Endothelial cell of umbilical vein (primary cell): ENCODE results near the gene C10orf67. TPM values are rescaled to one million over a fixed set of nuclear protein-coding genes. Genes with fewer than 3 reads are reported as not detected.

ENCODE experiments used
- BruUV-seq: library from RNA; stranded (reverse); fragments of 400-500 nt; replicated peaks from 2 replicates; lab custom pipeline; 2021; lab: Mats Ljungman, UMichigan
- CTCF ChIA-PET: fragments of 300-600, 350-600 bp; sonication (Branson Sonifier 250); formaldehyde crosslinking; loops from one replicate; lab custom pipeline; 2021; ENCODE audit warnings: antibody characterized with exemption, inconsistent platforms; lab: Charles Lee
- POLR2A ChIA-PET: fragments of 300-600, 350-600 bp; sonication (Branson Sonifier 250); formaldehyde crosslinking; loops from one replicate; lab custom pipeline; 2021; ENCODE audit warnings: antibody characterized with exemption, inconsistent platforms; lab: Charles Lee
- DNase-seq: peaks from one replicate; pipeline ENCODE4 v3.0.0-alpha.2; 2011; ENCODE audit warnings: low read depth, low spot score
- FAIRE-seq: peaks from 2 replicates; lab custom pipeline; 2011; peaks lifted over from hg19 to GRCh38; lab: Jason Lieb, UNC
- H2AFZ ChIP-seq: 2 replicates; pipeline ENCODE4 v1.6.0; 2012; ENCODE audit warnings: low read depth, low read length, control low read depth, inconsistent platforms
- H3K27ac ChIP-seq: 2 replicates; pipeline ENCODE4 v1.5.1; 2011; ENCODE audit warnings: low read depth, mild to moderate bottlenecking, control low read depth, low read length, moderate library complexity; ENCODE audit not compliant: insufficient read depth
- H3K27me3 ChIP-seq, 2 experiments: 2 replicates each; pipeline versions ENCODE4 v1.6.0 to v1.6.1; 2011; ENCODE audit warnings: low read length in 2 of 2, mixed read lengths in 1 of 2; ENCODE audit not compliant: control insufficient read depth in 2 of 2, insufficient read depth in 2 of 2
- H3K36me3 ChIP-seq, 2 experiments: 2 replicates in 1 of 2; 3 replicates in 1 of 2; pipeline ENCODE4 v1.5.1; 2011; ENCODE audit warnings: low read length in 2 of 2, mild to moderate bottlenecking in 1 of 2, moderate library complexity in 1 of 2; ENCODE audit not compliant: control insufficient read depth in 2 of 2, insufficient read depth in 2 of 2; ENCODE audit errors: extremely low read depth in 1 of 2
- H3K4me1 ChIP-seq: 3 replicates; pipeline ENCODE4 v1.5.1; 2011; ENCODE audit warnings: mild to moderate bottlenecking, low read length; ENCODE audit not compliant: control insufficient read depth, insufficient read depth; ENCODE audit errors: extremely low read depth
- H3K4me2 ChIP-seq: 2 replicates; pipeline ENCODE4 v1.6.1; 2011; ENCODE audit warnings: low read length, control low read depth, mixed read lengths; ENCODE audit not compliant: insufficient read depth
- H3K4me3 ChIP-seq, 3 experiments: fragments of 200-600 bp in 1 of 3; sonication (generic), shearing (Covaris generic) in 1 of 3; replicated peaks in 1 of 3; 2 replicates each; pipeline ENCODE4 v1.5.1; 2011 to 2016; ENCODE audit warnings: control low read depth in 3 of 3, low read length in 3 of 3, mild to moderate bottlenecking in 2 of 3, inconsistent platforms in 1 of 3, low read depth in 1 of 3, moderate library complexity in 1 of 3; ENCODE audit not compliant: insufficient read depth in 1 of 3
- H3K79me2 ChIP-seq: 2 replicates; pipeline ENCODE4 v1.6.0; 2012; ENCODE audit warnings: low read length, inconsistent platforms; ENCODE audit not compliant: control insufficient read depth, insufficient read depth
- H3K9ac ChIP-seq: replicated peaks from 2 replicates; pipeline ENCODE3; 2011; ENCODE audit warnings: low read length, control low read depth; ENCODE audit not compliant: insufficient read depth; ENCODE audit errors: extremely low read depth
- H3K9me1 ChIP-seq: replicated peaks from 3 replicates; pipeline ENCODE4 v1.6.0; 2011; ENCODE audit warnings: mild to moderate bottlenecking, low read length; ENCODE audit not compliant: control insufficient read depth, insufficient read depth; ENCODE audit errors: extremely low read depth
- H3K9me3 ChIP-seq: replicated peaks from 2 replicates; pipeline ENCODE4 v1.5.1; 2012; ENCODE audit warnings: low read length, inconsistent platforms; ENCODE audit not compliant: control insufficient read depth, insufficient read depth
- H4K20me1 ChIP-seq: replicated peaks from 2 replicates; pipeline ENCODE3; 2011; ENCODE audit warnings: mild to moderate bottlenecking, low read length; ENCODE audit not compliant: control insufficient read depth, insufficient read depth; ENCODE audit errors: extremely low read depth
- EZH2 ChIP-seq: IDR thresholded peaks from 2 replicates; pipeline ENCODE4 v1.6.1; 2012; ENCODE audit warnings: borderline replicate concordance, low read depth, mild to moderate bottlenecking, moderate library complexity, low read length, inconsistent platforms; ENCODE audit not compliant: severe bottlenecking
- FOS ChIP-seq: IDR thresholded peaks from 2 replicates; pipeline ENCODE4 v1.6.1; 2011; ENCODE audit warnings: mild to moderate bottlenecking, low read length, moderate library complexity, borderline replicate concordance; ENCODE audit not compliant: insufficient read depth
- GATA2 ChIP-seq: IDR thresholded peaks from 2 replicates; pipeline ENCODE4 v1.7.0; 2011; ENCODE audit warnings: low read depth, mild to moderate bottlenecking, moderate library complexity, mixed read lengths, low read length; ENCODE audit not compliant: insufficient read length, insufficient read depth
- JUN ChIP-seq: IDR thresholded peaks from 2 replicates; pipeline ENCODE4 v1.6.1; 2011; ENCODE audit warnings: borderline replicate concordance, low read depth; ENCODE audit not compliant: insufficient read length, insufficient read depth
- MYC ChIP-seq: IDR thresholded peaks from one replicate; pipeline ENCODE4 v1.6.1; 2011; ENCODE audit warnings: mild to moderate bottlenecking, low read depth, low read length
- POLR2A ChIP-seq: IDR thresholded peaks from 2 replicates; pipeline ENCODE4 v1.6.1; 2012; ENCODE audit warnings: low read depth, mild to moderate bottlenecking, control low read depth, low read length
- POLR2AphosphoS5 ChIP-seq: IDR thresholded peaks from 2 replicates; pipeline ENCODE4 v1.6.1; 2012; ENCODE audit warnings: low read depth, mild to moderate bottlenecking, control low read depth, low read length, moderate library complexity; ENCODE audit not compliant: insufficient read depth
- dilution Hi-C: fragments of 300-500 bp; cut with MboI; formaldehyde crosslinking; loops from one replicate; pipeline ENCODE4 v1.15.0; 2019; ENCODE audit warnings: low sequenced_read_pairs; ENCODE audit not compliant: extremely low pct_ligation_motif_present
- intact Hi-C: fragments of 100-400 bp; cut with micrococcal nuclease; formaldehyde crosslinking; loops from one replicate; pipeline ENCODE4 v1.10.0; 2022
- polyA plus RNA-seq, 4 experiments: library from polyadenylated mRNA; depleted of rRNA in 3 of 4; stranded (reverse) in 3 of 4; unstranded in 1 of 4; fragments of >200 nt; gene quantifications; 2 replicates each; pipeline versions ENCODE4 v1.2.1 to v1.2.3, GENCODE V29; 2011 to 2012; ENCODE audit warnings: missing spikeins in 1 of 4
- total RNA-seq: library from RNA; stranded (reverse); gene quantifications from 2 replicates; pipeline ENCODE4 v1.2.3, GENCODE V29; 2021
- TF ChIP-seq, protein P1 (sequence below), 2 donors: IDR thresholded peaks; 1 replicate in 1 of 2; 2 replicates in 1 of 2; pipeline ENCODE4 v1.5.1; 2011; ENCODE audit warnings: low read length in 2 of 2, mild to moderate bottlenecking in 2 of 2, moderate library complexity in 2 of 2, control low read depth in 1 of 2, inconsistent platforms in 1 of 2, low read depth in 1 of 2; ENCODE audit not compliant: insufficient read depth in 1 of 2; ENCODE audit errors: extremely low read depth in 1 of 2
- TF ChIP-seq, protein P2 (sequence below): IDR thresholded peaks from 2 replicates; pipeline ENCODE4 v1.6.1; 2011; ENCODE audit not compliant: insufficient read depth, insufficient read length

The C10orf67 gene
- total and polyA plus RNA-seq, 2 donors (not counting 3 experiments of a cell fraction or from before 2014, with no cell fraction given) = not detected

DNA sequence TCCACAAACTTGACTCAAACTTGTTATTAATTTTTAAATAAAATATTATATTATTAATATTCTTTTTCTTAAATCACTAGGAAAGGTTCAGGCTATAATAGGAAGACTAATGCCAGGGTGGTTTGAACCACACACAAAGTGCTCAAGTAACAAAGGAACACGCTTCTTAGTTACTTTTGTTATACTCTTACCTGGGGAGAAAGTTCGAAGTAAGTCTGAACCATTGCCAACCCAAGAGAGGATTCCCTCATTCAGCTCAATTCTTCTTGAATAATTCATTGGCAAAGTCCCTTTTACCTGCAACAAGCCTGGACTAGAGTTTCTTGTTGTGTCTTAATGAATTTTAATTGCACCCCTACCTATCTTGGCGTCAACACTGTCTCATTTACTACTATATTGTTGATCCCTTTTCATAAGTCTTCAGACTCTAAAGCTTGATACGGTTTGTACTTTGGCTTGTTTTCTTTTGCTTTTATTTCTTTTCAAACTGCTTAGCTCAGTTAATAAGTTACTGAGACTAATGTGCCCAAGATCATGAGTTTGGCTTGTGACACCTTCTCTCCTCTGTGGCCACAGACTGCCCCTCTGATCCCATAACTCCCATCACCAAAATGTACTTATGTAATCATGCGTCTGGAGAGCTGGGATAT, 10.2 kb upstream of the C10orf67 start:
- H3K4me3 ChIP-seq = no peak overlapping the region
- dilution Hi-C loops = no loop called here
- H3K36me3 ChIP-seq = no peaks in the 10 kb centered on the region
- no peak for FAIRE-seq
- no peaks in the 10 kb centered on the region for H3K9me1 ChIP-seq
- H3K79me2 ChIP-seq = no peaks in the 10 kb centered on the region
- H2AFZ ChIP-seq = no peak overlapping the region
- ChIA-PET POLR2A (no interaction called here), CTCF (no interaction called here)
- intact Hi-C loops = no loop called here
- TF ChIP-seq, protein P1, sequence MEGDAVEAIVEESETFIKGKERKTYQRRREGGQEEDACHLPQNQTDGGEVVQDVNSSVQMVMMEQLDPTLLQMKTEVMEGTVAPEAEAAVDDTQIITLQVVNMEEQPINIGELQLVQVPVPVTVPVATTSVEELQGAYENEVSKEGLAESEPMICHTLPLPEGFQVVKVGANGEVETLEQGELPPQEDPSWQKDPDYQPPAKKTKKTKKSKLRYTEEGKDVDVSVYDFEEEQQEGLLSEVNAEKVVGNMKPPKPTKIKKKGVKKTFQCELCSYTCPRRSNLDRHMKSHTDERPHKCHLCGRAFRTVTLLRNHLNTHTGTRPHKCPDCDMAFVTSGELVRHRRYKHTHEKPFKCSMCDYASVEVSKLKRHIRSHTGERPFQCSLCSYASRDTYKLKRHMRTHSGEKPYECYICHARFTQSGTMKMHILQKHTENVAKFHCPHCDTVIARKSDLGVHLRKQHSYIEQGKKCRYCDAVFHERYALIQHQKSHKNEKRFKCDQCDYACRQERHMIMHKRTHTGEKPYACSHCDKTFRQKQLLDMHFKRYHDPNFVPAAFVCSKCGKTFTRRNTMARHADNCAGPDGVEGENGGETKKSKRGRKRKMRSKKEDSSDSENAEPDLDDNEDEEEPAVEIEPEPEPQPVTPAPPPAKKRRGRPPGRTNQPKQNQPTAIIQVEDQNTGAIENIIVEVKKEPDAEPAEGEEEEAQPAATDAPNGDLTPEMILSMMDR (IDR thresholded peaks at IDR 0.05; ENCODE audit: extremely low read depth in 1 of 2, insufficient read depth in 1 of 2, low read depth in 1 of 2, low read length in 2 of 2) = no peak
- TF ChIP-seq, protein P2, sequence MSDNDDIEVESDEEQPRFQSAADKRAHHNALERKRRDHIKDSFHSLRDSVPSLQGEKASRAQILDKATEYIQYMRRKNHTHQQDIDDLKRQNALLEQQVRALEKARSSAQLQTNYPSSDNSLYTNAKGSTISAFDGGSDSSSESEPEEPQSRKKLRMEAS = no peak
- TF ChIP-seq POLR2A (no peak), FOS (no peak), JUN (no peak), EZH2 (no peak), GATA2 (no peak), MYC (no peak), POLR2AphosphoS5 (no peak)
- no peaks in the 10 kb centered on the region for H3K4me1 ChIP-seq
- no peak for DNase-seq
- no peak overlapping the region for H3K9ac ChIP-seq
- no peaks in the 10 kb centered on the region for H3K27me3 ChIP-seq
- no peak overlapping the region for H3K4me2 ChIP-seq
- no peaks in the 10 kb centered on the region for H4K20me1 ChIP-seq
- peaks cover 2% of the 10 kb centered on the region for H3K9me3 ChIP-seq
- BruUV-seq = no TSS peak
- H3K27ac ChIP-seq = no peak overlapping the region
